Stimulated activated CD8-positive, alpha-beta memory T cell treated with anti-CD3 and anti-CD28 coated beads, Interleukin-12 subunit alpha, Interleukin-12 subunit beta, amount 100 ng/mL, for 24 hours (primary cell): Measurements from ENCODE around the gene CMIP.

Source experiments
- DNase-seq: peaks from one replicate; pipeline ENCODE4 v3.0.0-alpha.2; 2020; ENCODE audit errors: extremely low read depth

The CMIP gene

GRCh38 chr16:81639348-81639747, 194.7 kb downstream of the CMIP start:
- no peak for DNase-seq

- no peak for DNase-seq
These were observed 195.5 kb downstream of the CMIP start for GRCh38 chr16:81639931-81640680.

GRCh38 chr16:81640681-81641070, 196.1 kb downstream of the CMIP start:
- DNase-seq: no peak

- no peak for DNase-seq
These were observed 196.9 kb downstream of the CMIP start for GRCh38 chr16:81641395-81642106.

GRCh38 chr16:81642107-81642436, 197.5 kb downstream of the CMIP start:
- no peak for DNase-seq

GRCh38 chr16:81642943-81643342, 198.3 kb downstream of the CMIP start:
- no peak for DNase-seq

GRCh38 chr16:81645266-81645694, 200.7 kb downstream of the CMIP start:
- DNase-seq: no peak

GRCh38 chr16:81645925-81646324, 201.3 kb downstream of the CMIP start:
- no peak for DNase-seq

- DNase-seq: no peak
These were observed 202.0 kb downstream of the CMIP start for GRCh38 chr16:81646561-81646960.

- DNase-seq: no peak
These were observed 202.9 kb downstream of the CMIP start for GRCh38 chr16:81647527-81647926.

GRCh38 chr16:81649561-81650184, 205.1 kb downstream of the CMIP start:
- no peak for DNase-seq

GRCh38 chr16:81650281-81650680, 205.7 kb downstream of the CMIP start:
- DNase-seq: no peak

- no peak for DNase-seq
These were observed 206.5 kb downstream of the CMIP start for GRCh38 chr16:81650982-81651562.

- DNase-seq: no peak
These were observed 207.4 kb downstream of the CMIP start for GRCh38 chr16:81651758-81652718.

GRCh38 chr16:81652798-81653505, 208.3 kb downstream of the CMIP start:
- DNase-seq: no peak

- no peak for DNase-seq
These were observed 209.7 kb downstream of the CMIP start for GRCh38 chr16:81654346-81654745.

GRCh38 chr16:81655469-81656162, 211.0 kb downstream of the CMIP start:
- DNase-seq: no peak

GRCh38 chr16:81657224-81657623, 212.6 kb downstream of the CMIP start:
- DNase-seq: no peak

- DNase-seq: no peak
These were observed 213.2 kb downstream of the CMIP start for GRCh38 chr16:81657781-81658180.

- no peak for DNase-seq
These were observed 213.8 kb downstream of the CMIP start for GRCh38 chr16:81658373-81658772.
